Gastrocnemius medialis (tissue), 4 donors: ENCODE results near the gene PAPPA2.

ENCODE experiments used
- CTCF ChIP-seq, 5 experiments: fragments of 450-650 bp in 3 of 5; fragments of 200-600 bp in 2 of 5; sonication (generic) in 2 of 5; IDR thresholded peaks in 4 of 5; conservative IDR thresholded peaks in 1 of 5; 1 replicate in 4 of 5; 2 replicates in 1 of 5; pipeline ENCODE4 v1.5.1; 2016 to 2019; ENCODE audit warnings: antibody characterized with exemption in 5 of 5, mild to moderate bottlenecking in 3 of 5, moderate library complexity in 3 of 5
- POLR2A ChIP-seq, 2 donors: fragments of 450-650 bp; IDR thresholded peaks; one replicate each; pipeline ENCODE4 v1.6.1; 2017; ENCODE audit warnings: antibody characterized with exemption in 2 of 2, mild to moderate bottlenecking in 2 of 2, moderate library complexity in 2 of 2

GRCh38 chr1:176843352-176844297 is 380.6 kb downstream of the PAPPA2 start:
- TF ChIP-seq POLR2A (IDR thresholded peaks at IDR 0.05): no peak
- TF ChIP-seq CTCF (IDR thresholded peaks at IDR 0.05 in 4 of 5, conservative IDR thresholded peaks at IDR 0.05 in 1 of 5): peak; percentile 58 to 77 (median 67)
